Measurements from ENCODE around the gene THBD.

The THBD gene

DNA sequence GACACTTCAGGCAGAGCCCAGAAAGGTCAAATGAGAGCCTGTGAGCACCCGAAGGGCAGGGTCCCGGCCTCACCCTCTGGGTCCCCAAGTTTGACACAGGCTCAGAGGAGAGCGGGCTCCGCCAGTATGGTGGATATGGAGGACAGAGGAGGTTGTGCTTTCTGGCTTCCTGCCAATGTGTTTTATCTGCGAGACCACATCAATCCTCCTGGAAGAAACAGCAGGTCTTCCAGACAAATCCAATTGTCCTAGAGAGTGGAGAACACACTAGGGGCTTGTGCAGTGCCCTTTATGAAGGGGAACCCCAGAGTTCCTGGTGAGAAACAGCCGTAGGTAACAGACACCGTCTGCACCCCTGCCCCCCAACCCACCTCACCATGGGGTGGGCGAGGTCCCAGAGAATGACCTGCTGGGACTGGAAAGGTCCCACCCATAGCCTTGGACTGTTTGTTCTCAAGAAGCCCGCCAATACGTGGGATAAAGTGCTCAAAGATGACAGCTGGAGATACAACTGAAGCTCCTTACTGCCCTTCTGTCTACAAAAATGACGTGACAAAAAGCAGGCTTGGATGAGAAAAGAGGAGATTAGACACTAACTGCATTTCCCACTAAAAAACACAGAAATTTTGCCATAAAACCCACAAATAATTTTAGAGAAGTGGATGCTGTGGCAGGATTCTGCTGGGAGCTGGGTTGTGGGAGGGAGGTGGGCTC lies 38.3 kb downstream of the THBD start:
- DNase-seq (ENCODE audit: low read depth, low spot score): no peak

GRCh38 chr20:23010096-23010495 lies 39.4 kb downstream of the THBD start:
- no peak for DNase-seq (ENCODE audit: low read depth, low spot score)

DNA sequence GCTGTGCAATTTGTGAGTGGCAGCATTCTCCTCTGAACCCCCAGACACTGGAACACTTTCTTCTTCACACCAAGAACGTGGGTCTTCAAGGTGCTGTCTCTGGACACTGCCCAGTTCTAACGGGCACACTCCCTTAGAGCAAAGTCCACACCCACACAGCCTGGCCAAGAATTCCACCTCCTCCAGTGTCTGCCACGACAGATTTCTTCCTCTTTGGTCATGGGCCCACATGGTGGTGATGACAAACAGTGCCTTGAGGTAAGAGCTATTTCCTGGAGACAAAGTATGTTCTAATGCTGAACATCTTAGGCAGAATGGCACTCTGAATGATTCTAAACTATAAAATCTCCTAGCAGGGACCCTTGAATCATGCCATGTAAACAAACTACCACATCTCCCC lies 39.8 kb downstream of the THBD start:
- DNase-seq (ENCODE audit: low read depth, low spot score): no peak

- no peak for DNase-seq (ENCODE audit: low read depth, low spot score)
Observed at GRCh38 chr20:23008667-23009066, 40.8 kb downstream of the THBD start.

GRCh38 chr20:23007886-23008655 lies 41.4 kb downstream of the THBD start:
- DNase-seq (ENCODE audit: low read depth, low spot score): no peak

DNA sequence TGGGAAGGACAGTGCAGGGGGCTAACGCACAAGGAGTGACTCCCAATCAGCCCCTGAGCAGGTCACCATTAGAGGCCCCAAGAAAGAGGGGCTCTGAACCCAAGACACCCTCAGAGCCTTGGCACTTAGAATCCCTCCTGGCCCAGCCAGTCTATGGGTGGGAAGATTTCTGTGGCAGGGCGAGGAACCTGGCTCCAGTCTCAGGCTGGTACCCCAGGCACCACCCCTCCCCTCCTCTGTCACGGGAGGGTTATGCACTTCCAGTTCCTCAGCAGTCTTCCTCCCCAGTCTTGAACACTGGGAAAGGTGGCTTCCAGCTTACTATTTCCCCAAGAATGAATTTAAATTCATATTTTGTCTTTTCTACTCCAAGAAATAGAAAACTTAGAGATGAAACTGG lies 42.0 kb downstream of the THBD start:
- no peak for DNase-seq (ENCODE audit: low read depth, low spot score)

GRCh38 chr20:23005776-23006175 lies 43.7 kb downstream of the THBD start:
- no peak for DNase-seq (ENCODE audit: low read depth, low spot score)

GRCh38 chr20:23003881-23004460 lies 45.5 kb downstream of the THBD start:
- DNase-seq (ENCODE audit: low read depth, low spot score): no peak

DNA sequence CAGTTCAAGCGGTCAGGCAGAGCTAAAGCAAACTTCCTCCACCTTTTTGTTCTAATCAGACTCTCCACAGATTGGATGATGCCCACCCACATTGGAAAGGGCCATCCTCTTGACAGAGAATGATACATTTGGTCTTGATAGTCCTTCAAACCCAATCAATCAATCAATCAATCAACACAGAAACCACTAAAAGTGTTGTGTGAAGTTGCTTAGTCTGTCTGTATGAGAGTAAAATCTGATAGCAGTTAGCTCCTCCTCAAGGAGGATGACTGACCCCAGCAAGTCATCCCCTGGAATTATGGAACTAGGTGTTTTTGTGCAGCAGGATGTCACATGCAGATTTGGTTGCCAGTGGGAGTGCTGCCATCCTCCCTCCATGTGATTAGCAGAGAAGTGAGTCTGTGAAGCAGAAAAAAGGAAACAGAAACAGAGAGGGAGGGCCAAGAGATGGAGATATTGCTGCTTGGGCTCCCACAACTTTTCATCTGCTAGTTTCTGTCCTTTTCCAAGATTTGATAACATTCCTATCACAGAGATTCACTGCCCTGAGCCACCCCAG lies 46.3 kb downstream of the THBD start:
- DNase-seq (ENCODE audit: low read depth, low spot score): no peak

- no peak for DNase-seq (ENCODE audit: low read depth, low spot score)
Observed at GRCh38 chr20:23002276-23002675, 47.2 kb downstream of the THBD start.

GRCh38 chr20:23000232-23000947 lies 49.1 kb downstream of the THBD start:
- no peak for DNase-seq (ENCODE audit: low read depth, low spot score)

DNA sequence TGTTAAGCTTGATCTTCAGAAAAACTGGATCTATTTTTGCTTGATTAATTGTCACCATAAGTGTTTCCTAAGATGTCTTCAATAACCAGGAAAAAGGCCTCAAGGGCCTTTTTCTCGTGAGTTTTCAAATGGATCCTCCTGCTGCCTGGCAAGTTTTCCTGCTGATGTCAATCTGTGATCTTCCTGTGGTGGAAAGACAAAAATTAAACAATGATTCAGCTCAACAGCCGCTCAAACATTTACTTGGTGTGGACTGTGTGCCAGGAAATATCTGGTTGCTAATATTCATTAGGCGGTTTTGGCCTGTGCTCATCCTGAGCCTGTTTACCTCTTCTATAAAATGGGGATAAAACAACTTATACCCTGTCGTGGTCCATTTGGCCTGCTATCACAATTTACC lies 49.7 kb downstream of the THBD start:
- DNase-seq (ENCODE audit: low read depth, low spot score): no peak

DNA sequence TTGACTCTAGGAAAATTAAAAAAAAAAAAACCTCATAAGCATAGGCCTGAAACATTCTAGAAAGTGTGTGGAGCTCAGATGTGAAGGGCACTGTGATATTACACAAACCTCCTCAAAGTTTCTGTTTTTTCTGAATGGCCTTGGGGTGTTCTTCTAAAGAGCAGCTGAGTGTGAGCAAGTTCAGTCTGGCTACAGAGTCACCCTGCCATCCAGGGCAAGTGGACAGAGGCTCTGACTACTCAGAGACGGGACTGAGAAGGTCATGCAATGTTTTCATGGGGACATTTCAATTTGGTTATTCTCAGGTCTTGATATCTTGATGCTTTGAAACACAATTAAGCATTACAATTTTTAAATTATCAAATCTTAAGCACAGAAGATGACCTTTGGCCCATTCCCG lies 51.0 kb downstream of the THBD start:
- DNase-seq (ENCODE audit: low read depth, low spot score): no peak

DNA sequence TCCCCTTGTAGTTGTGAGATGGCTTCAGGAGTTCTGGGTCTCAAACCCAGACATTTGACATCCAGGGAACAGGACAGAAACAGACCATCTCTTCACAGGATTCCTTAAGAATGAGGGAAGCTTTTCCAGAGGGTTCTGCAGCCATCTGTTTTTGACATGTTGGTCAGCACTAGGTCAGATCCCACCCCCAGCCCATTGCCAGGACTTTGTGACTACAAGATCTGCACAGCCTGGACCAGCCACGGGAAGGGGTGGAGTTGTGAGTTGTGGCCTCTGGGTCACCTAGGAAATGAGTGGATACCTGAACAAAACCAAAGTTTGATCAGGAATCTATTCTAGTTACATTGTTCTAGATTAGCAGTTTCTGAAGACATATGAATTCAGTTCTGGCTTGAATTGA lies 53.5 kb downstream of the THBD start:
- DNase-seq (ENCODE audit: low read depth, low spot score): no peak

All from astrocyte of the hippocampus (primary cell).